HCEC 1CT (cell line): ENCODE results near the gene ANKRD12.
"Not testable (repeated sequence)": the region's sequence is repeated elsewhere in the genome, so short reads cannot be mapped to it uniquely, and the experiment has no call there.

ENCODE experiments used
- DNase-seq: peaks from one replicate; pipeline ENCODE4 v3.0.0-alpha.2; 2017

The ANKRD12 gene

GRCh38 chr18:9147440-9148202 is 11.0 kb downstream of the ANKRD12 start:
- peak; percentile 81 for DNase-seq

- DNase-seq: no peak
Measured at GRCh38 chr18:9148203-9148552, 11.6 kb downstream of the ANKRD12 start.

GRCh38 chr18:9150121-9150520 is 13.5 kb downstream of the ANKRD12 start:
- no peak for DNase-seq

- no peak for DNase-seq
Measured at GRCh38 chr18:9153256-9153655, 16.7 kb downstream of the ANKRD12 start.

- no peak for DNase-seq
Measured at GRCh38 chr18:9156604-9157249, 20.1 kb downstream of the ANKRD12 start.

- no peak for DNase-seq
Measured at GRCh38 chr18:9157806-9158205, 21.2 kb downstream of the ANKRD12 start.

- no peak for DNase-seq
Measured at GRCh38 chr18:9160014-9160413, 23.4 kb downstream of the ANKRD12 start.

- not testable (repeated sequence) for DNase-seq
Measured at GRCh38 chr18:9162663-9163062, 26.1 kb downstream of the ANKRD12 start.

- not testable (repeated sequence) for DNase-seq
Measured at GRCh38 chr18:9164149-9164548, 27.6 kb downstream of the ANKRD12 start.

- DNase-seq: not testable (repeated sequence)
Measured at GRCh38 chr18:9165883-9166282, 29.3 kb downstream of the ANKRD12 start.

- not testable (repeated sequence) for DNase-seq
Measured at GRCh38 chr18:9169515-9169914, 32.9 kb downstream of the ANKRD12 start.

GRCh38 chr18:9171919-9172318 is 35.3 kb downstream of the ANKRD12 start:
- DNase-seq: not testable (repeated sequence)

- no peak for DNase-seq
Measured at GRCh38 chr18:9172506-9173127, 36.0 kb downstream of the ANKRD12 start.

GRCh38 chr18:9173770-9174233 is 37.2 kb downstream of the ANKRD12 start:
- DNase-seq: no peak

- DNase-seq: no peak
Measured at GRCh38 chr18:9174302-9174701, 37.7 kb downstream of the ANKRD12 start.

GRCh38 chr18:9175115-9175514 is 38.5 kb downstream of the ANKRD12 start:
- DNase-seq: no peak

GRCh38 chr18:9177031-9177430 is 40.5 kb downstream of the ANKRD12 start:
- no peak for DNase-seq

- no peak for DNase-seq
Measured at GRCh38 chr18:9177466-9177865, 40.9 kb downstream of the ANKRD12 start.

GRCh38 chr18:9178557-9178956 is 42.0 kb downstream of the ANKRD12 start:
- DNase-seq: no peak

- DNase-seq: no peak
Measured at GRCh38 chr18:9181275-9181674, 44.7 kb downstream of the ANKRD12 start.

- no peak for DNase-seq
Measured at GRCh38 chr18:9182852-9183399, 46.3 kb downstream of the ANKRD12 start.

- no peak for DNase-seq
Measured at GRCh38 chr18:9184998-9185613, 48.5 kb downstream of the ANKRD12 start.
